Ishikawa (cell line): ENCODE measurements around the gene RBM38.

Experiments used
- CEBPB ChIP-seq: IDR thresholded peaks from 2 replicates; pipeline ENCODE4 v1.6.1; 2012
- EGR1 ChIP-seq: IDR thresholded peaks from 2 replicates; pipeline ENCODE4 v1.6.1; 2012
- TAF1 ChIP-seq: IDR thresholded peaks from 2 replicates; pipeline ENCODE4 v1.6.1; 2012; ENCODE audit warnings: low read depth, mild to moderate bottlenecking
- TEAD4 ChIP-seq: IDR thresholded peaks from 2 replicates; pipeline ENCODE4 v1.6.1; 2012
- YY1 ChIP-seq: IDR thresholded peaks from 2 replicates; pipeline ENCODE4 v1.6.1; 2012; ENCODE audit warnings: low read depth
- ZBTB7A ChIP-seq: IDR thresholded peaks from 2 replicates; pipeline ENCODE4 v1.6.1; 2012; ENCODE audit warnings: low read depth
- TF ChIP-seq, protein P1 (sequence below): IDR thresholded peaks from 2 replicates; pipeline ENCODE4 v1.6.1; 2012; ENCODE audit warnings: low read depth, mild to moderate bottlenecking

GRCh38 chr20:57445298-57445697, 54.1 kb downstream of the RBM38 start:
- TF ChIP-seq TAF1 = no peak
- no peak for TF ChIP-seq TEAD4
- no peak for TF ChIP-seq YY1
- TF ChIP-seq ZBTB7A = no peak
- TF ChIP-seq EGR1 = no peak
- TF ChIP-seq, protein P1, sequence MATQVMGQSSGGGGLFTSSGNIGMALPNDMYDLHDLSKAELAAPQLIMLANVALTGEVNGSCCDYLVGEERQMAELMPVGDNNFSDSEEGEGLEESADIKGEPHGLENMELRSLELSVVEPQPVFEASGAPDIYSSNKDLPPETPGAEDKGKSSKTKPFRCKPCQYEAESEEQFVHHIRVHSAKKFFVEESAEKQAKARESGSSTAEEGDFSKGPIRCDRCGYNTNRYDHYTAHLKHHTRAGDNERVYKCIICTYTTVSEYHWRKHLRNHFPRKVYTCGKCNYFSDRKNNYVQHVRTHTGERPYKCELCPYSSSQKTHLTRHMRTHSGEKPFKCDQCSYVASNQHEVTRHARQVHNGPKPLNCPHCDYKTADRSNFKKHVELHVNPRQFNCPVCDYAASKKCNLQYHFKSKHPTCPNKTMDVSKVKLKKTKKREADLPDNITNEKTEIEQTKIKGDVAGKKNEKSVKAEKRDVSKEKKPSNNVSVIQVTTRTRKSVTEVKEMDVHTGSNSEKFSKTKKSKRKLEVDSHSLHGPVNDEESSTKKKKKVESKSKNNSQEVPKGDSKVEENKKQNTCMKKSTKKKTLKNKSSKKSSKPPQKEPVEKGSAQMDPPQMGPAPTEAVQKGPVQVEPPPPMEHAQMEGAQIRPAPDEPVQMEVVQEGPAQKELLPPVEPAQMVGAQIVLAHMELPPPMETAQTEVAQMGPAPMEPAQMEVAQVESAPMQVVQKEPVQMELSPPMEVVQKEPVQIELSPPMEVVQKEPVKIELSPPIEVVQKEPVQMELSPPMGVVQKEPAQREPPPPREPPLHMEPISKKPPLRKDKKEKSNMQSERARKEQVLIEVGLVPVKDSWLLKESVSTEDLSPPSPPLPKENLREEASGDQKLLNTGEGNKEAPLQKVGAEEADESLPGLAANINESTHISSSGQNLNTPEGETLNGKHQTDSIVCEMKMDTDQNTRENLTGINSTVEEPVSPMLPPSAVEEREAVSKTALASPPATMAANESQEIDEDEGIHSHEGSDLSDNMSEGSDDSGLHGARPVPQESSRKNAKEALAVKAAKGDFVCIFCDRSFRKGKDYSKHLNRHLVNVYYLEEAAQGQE = no peak
- TF ChIP-seq CEBPB = no peak
